Skeletal muscle cell (primary cell): ENCODE measurements around the gene OR2V2.
"Not testable (repeated sequence)": the region's sequence is repeated elsewhere in the genome, so short reads cannot be mapped to it uniquely, and the experiment has no call there.

Experiments
- DNase-seq: peaks from one replicate; pipeline ENCODE4 v3.0.0-alpha.2; 2010; ENCODE audit warnings: low read depth
- H3K4me3 ChIP-seq: 2 replicates; pipeline ENCODE4 v1.5.1; 2011; ENCODE audit warnings: low read depth, mild to moderate bottlenecking, control low read depth, low read length, moderate library complexity

OR2V2 gene

GRCh38 chr5:181146927-181147636 is at the start of gene OR2V2:
Gene OR2V2, plus strand, starts transcription at chr5:181147586. Its CDS starts 7,357 bp downstream, at chr5:181154943.
- H3K4me3 ChIP-seq, DNase-seq: not testable (repeated sequence)

GRCh38 chr5:181097759-181098491 is 49.5 kb upstream of the OR2V2 start:
- not testable (repeated sequence) for H3K4me3 ChIP-seq

GRCh38 chr5:181098762-181099601 is 48.4 kb upstream of the OR2V2 start:
- no peak overlapping the region for H3K4me3 ChIP-seq
- no peak for DNase-seq

More at GRCh38 chr5:181097759-181098491, 49.5 kb upstream of the OR2V2 start:
- not testable (repeated sequence) for DNase-seq

DNA sequence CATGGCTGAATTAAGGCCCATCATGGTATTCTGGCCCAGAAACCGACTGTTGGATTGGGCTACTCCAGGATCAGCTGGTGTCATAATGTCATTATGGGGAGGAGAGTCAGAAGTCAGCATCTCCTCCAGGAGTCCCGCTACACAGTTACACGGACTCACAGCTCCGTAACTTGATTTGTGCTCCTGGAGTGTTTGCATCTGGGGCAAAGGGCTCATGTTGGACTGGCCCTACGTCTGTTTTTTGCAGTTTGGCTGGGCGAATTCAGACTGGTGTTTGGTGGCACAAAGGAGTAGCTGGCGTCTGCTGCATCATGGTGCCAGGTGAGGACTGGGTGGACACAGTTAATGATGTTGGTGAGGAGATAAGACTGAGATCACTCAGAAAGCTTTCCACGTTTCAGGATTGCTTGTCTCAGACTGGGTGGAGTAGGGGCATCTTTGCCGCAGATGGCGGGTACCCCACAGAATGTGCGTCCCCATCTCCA is 47.7 kb upstream of the OR2V2 start:
- no peak for DNase-seq
- no peak overlapping the region for H3K4me3 ChIP-seq

DNA sequence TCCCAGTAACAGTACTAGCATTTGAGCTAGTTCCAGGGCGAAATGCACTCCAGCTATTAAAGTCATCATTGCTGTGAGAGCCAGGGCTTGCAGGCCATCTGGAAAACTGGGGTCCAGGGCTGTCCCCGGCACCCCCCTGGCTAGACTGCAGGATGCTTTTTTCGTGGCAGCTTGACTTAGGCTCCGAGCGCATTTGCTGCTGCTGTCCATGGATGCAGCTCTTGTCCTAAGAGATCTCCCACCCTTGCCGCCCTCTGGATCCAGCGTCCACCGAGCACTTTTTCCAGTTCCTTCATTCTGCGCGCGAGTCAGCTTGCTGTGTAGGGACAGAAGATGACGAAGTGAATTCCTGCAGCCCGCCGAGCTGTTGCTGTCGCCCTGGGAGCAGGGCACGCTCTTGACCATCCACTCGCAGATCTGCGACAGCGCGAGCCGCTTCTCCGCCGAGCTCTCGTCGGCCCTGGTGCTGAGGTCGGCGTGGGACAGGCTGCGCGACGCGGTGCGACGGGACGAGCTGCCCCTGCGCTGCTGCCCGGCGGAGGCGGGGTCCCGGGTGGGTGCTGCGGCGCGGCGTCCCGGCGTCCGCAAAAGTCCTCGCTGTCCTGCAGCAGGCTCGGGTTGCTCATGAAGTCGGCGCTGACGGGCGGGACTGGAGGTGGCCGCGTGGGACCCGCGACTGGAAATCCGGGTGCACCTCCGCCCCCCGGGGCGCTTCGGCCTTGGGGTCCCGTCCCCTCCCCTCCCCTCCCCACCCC is 47.1 kb upstream of the OR2V2 start:
- peak overlapping the region; percentile 11 for H3K4me3 ChIP-seq

DNA sequence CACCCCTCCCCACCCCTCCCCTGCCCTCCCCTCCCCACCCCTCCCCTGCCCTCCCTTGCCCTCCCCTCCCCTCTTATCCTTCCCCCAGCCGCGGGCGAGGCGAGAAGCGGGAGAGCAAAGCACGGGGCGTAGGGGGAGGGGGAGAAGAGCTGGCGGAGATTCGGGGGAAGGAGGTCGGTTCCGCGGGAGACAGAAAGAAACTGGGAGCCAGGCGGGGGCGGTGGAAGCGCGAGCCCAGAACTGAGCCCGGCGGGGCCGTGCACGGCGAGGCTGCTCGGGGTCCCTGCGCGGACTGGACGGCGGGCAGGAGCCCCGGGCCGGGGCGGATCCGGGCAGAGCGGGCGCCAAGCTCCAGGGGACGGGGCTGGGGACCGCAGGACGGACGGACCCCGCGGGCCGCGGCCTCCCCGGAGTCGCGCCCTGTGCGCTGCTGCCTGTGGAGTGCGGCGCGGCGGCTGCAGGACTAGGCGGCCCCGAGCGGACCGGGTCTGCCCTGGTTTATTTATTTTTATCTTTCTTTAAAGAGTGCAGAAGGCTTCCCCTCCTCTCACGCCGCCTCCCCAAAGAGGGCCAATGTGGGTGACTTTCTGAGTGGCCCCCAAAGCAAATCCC is 46.2 kb upstream of the OR2V2 start:
- H3K4me3 ChIP-seq, DNase-seq: not testable (repeated sequence)

More for the DNA sequence above, 47.1 kb upstream of the OR2V2 start:
- no peak for DNase-seq

DNA sequence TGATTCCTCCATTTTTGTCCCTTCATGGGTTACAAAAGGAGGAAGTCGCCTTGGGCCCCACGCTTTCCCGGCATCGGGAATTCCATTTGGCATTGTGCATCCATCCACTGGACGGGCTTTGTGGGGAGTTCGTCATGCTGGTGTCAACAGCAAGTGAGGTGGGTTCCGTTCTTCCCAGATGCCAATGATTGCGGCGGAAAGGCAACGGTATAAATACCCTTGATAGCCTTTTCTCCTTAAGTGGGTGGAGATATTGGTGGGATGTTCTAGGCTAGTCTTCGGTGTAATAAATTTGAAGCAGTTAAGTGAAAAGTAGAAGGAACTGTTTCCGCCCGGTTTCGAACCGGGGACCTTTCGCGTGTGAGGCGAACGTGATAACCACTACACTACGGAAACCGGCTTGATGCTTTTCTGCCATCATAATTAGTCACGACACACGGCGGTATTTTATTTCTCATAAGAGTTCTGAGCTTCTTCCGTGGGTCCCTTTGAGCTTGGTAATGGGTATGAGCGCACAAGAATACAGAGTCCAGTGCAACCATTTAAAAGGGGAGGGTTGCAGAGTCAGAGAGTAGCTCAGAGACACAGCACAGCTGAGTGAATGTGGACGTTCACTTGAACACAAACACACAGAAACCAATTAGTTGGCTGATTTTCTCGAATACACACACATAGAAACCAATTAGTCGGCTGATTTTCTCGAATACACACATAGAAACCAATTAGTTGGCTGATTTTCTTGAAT is 45.3 kb upstream of the OR2V2 start:
- H3K4me3 ChIP-seq, DNase-seq: not testable (repeated sequence)

DNA sequence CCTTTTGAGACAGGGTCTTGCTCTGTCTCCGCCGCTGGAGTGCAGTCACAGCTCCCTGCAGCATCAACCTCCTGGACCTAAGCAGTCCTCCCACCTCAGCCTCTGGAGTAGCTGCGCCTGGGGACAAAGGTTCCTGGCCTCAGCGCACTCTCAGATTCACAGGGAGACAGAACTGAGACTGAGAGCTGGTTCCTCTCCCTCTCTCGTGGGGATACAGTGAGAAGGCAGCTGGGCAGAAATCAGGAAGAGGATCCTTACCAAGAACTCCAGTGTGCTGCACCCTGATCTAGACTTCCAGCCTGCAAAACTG is 43.2 kb upstream of the OR2V2 start:
- DNase-seq, H3K4me3 ChIP-seq: not testable (repeated sequence)

DNA sequence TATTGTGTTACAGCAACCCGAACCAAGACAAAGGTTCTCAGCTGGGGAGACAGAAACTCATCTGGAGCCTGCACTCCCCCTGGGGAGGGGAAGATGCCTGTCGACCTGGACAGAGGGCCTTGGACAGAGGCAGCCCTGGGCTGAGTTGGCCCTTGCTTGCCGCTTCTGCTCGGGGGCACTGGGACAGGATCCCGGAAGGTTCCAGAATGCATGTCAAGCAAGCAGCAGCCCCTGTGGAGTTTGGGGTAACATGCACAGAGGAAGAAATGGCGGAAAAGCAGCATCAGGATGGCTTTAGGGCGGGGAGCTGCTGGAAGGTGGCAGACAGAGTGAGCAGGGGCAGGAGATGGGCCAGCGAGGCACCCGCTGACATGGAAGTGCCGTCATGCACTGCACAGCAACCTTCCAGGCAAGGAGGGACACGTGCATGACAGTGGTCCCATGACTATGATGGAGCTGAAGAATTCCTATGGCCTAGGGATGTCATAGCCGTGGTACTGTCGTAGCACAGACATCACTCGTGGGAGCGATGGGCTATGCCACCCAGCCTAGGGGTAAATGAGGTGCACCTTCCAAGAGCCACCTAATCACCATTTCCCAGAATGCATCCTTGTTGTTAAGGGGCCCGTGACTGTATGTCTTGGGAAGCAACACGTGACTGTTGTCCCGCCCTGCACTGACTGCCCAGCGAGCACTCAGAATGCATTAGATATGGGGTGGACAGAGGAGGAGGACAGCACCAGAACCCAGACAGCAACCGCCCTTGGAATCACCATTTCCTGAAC is 42.6 kb upstream of the OR2V2 start:
- not testable (repeated sequence) for DNase-seq, H3K4me3 ChIP-seq

DNA sequence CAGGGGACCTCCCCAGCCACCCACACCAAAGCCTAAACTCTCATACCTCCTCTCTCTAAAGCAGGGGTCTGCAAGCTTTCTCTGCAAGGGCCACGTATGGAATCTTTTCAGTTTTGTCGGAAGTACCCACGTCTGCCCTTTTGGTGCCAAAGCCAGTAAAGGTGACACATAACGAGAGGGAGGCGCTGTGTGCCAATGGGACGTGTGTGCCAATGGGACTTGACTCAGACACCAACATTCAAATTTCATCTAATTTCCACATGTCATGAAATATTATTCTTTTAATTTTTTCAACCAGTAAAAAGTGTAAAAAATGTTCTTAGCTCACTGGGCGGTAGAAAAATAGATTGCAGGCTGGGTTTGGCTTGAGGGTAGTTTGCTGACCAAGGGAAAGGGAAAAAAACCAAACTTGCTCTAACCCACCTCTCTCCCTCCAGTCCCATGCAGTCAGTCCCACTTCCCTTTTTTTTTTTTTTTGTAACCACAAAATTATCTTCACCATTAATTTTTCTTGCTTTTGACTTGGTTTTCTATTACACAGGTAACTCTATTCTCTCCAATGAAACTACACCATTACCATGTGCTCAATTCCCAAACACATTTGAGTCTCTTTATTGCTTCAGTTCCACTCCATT is 41.9 kb upstream of the OR2V2 start:
- no peak for DNase-seq
- H3K4me3 ChIP-seq, result no peak overlapping the region

GRCh38 chr5:181107699-181108098 is 39.7 kb upstream of the OR2V2 start:
- no peak overlapping the region for H3K4me3 ChIP-seq
- no peak for DNase-seq

DNA sequence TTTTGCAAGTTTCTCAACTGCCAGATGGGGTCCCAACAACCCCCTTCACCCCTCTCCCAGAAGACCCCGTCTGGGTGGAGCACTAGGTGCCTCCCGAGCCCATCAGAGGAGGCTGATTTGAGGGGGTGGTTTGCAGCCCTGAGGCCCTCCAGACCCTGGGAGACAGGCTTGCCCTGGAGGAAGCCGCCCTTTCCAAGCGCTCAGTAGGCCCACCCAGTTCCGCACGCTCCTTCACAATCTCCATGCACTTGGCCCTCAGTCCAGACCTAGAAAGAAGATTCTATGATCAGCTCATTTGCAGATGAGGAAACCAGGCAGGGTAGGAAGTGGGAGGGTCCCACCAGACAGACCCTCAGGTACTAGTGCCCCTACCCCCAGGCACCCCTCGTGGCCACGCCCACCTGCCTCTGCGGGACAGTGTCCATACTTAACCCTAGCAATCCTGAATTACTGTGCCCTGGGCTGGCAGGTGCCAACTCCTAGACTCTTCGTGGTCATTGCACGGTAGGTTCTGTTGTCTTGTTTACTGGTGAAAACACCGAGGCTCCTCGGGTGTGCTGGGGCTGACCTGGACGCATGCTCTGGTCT is 38.7 kb upstream of the OR2V2 start:
- no peak for DNase-seq
- no peak overlapping the region for H3K4me3 ChIP-seq

DNA sequence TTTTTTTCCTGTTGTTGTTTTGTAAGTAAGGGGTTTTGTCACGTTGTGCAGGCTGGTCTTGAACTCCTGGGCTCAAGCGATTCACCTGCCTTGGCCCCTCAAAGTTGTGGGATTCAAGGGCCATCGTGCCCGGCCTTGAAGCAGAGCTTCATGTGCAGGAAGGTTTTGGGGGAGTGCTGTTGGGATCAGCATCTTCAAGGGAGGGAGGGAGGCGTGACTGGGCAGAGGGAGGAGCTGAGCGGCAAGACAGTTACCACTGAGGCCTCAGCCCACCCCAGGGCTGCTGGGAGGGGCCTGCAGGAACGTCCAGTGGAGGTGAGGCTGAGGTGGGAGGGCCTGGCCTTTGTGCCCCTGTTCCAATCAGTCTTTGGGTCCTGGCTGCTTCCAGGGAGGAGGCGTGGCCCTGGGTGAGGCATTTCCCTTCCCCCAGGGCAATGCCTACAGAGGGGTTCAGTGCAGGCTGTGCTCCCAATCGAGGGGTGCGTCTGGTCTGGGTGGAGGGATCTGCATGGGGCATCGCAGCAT is 37.8 kb upstream of the OR2V2 start:
- no peak for DNase-seq
- H3K4me3 ChIP-seq, result no peak overlapping the region

- no peak for DNase-seq
- H3K4me3 ChIP-seq, result no peak overlapping the region
These were observed 36.4 kb upstream of the OR2V2 start for GRCh38 chr5:181111010-181111409.

- DNase-seq, result no peak
- H3K4me3 ChIP-seq, result no peak overlapping the region
These were observed 34.9 kb upstream of the OR2V2 start for GRCh38 chr5:181112476-181112875.

DNA sequence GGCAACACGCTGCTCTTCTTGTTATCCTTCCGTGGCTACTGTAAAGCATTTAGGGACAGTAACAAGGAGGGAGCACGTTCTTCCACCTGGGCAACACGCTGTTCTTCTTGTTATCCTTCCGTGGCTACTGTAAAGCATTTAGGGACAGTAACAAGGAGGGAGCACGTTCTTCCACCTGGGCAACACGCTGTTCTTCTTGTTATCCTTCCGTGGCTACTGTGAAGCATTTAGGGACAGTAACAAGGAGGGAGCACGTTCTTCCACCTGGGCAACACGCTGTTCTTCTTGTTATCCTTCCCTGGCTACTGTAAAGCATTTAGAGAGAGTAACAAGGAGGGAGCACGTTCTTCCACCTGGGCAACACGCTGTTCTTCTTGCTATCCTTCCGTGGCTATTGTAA is 33.8 kb upstream of the OR2V2 start:
- H3K4me3 ChIP-seq, DNase-seq: not testable (repeated sequence)
